BE2C (cell line): ENCODE data around the gene ESRRB. TPM values are rescaled to one million over a fixed set of nuclear protein-coding genes. Genes with fewer than 3 reads are reported as not detected.

ENCODE experiments used
- DNase-seq: peaks from one replicate; pipeline ENCODE4 v3.0.0-alpha.2; 2020
- H3K27me3 ChIP-seq: fragments of 250-450 bp; sonication (Bioruptor Pico); 2 replicates; pipeline ENCODE4 v1.5.1; 2020; ENCODE audit warnings: mild to moderate bottlenecking
- H3K36me3 ChIP-seq: fragments of 250-450 bp; sonication (Bioruptor Pico); 2 replicates; pipeline ENCODE4 v1.5.1; 2020; ENCODE audit warnings: mild to moderate bottlenecking
- H3K4me1 ChIP-seq: fragments of 250-450 bp; sonication (Bioruptor Pico); 2 replicates; pipeline ENCODE4 v1.5.1; 2020
- H3K4me3 ChIP-seq: 2 replicates; pipeline ENCODE4 v1.5.1; 2011; ENCODE audit warnings: low read depth, low read length
- H3K9me3 ChIP-seq: fragments of 250-450 bp; sonication (Bioruptor Pico); 2 replicates; pipeline ENCODE4 v1.5.1; 2020
- CTCF ChIP-seq: IDR thresholded peaks from 2 replicates; pipeline ENCODE4 v1.5.1; 2012; ENCODE audit warnings: mild to moderate bottlenecking, low read depth, low read length
- polyA plus RNA-seq: library from polyadenylated mRNA; unstranded; fragments of >200 nt; gene quantifications from one replicate; pipeline ENCODE4 v1.2.1, GENCODE V29; 2012; ENCODE audit warnings: low read depth, missing spikeins; ENCODE audit not compliant: insufficient read length, insufficient read depth

Gene ESRRB
- 0.42 TPM for polyA plus RNA-seq

DNA sequence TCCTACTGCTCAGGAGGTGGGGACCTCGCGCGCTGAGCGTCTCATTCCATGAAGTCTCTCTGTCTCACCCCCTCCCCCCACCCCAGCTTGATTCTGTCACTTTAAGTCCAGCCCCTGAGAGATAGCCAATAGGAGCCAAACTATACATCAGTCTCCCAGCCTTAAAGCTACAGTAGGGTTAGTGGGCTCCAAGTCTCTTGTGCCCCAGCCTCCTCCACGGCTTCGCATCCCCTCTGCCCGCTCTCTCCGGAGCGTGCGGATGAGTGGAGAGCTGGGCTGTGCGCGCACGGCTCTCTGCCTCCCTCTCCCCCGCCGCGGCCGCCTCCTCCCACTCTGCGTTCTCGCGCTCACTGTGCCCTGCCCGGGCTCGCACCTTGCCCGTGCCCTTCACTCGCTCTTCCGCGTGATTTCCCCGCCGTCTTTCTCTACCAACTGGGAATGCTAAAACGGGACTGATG lies at the start of gene ESRRB:
Gene ESRRB (plus strand): TSS at position 191 of the 458 bp plus-strand sequence. CDS start 265 bp downstream, at position 456.
- Histone ChIP-seq H3K4me1 (peaks cover under 1% of the 10 kb centered on the region), H3K36me3 (no peaks in the 10 kb centered on the region), H3K27me3 (peaks cover 88% of the 10 kb centered on the region), H3K9me3 (no peaks in the 10 kb centered on the region), H3K4me3 (no peak within 1 kb of the TSS; the same call in 1 of the 2 replicates)
- TF ChIP-seq CTCF: no peak
- DNase-seq: no peak

DNA sequence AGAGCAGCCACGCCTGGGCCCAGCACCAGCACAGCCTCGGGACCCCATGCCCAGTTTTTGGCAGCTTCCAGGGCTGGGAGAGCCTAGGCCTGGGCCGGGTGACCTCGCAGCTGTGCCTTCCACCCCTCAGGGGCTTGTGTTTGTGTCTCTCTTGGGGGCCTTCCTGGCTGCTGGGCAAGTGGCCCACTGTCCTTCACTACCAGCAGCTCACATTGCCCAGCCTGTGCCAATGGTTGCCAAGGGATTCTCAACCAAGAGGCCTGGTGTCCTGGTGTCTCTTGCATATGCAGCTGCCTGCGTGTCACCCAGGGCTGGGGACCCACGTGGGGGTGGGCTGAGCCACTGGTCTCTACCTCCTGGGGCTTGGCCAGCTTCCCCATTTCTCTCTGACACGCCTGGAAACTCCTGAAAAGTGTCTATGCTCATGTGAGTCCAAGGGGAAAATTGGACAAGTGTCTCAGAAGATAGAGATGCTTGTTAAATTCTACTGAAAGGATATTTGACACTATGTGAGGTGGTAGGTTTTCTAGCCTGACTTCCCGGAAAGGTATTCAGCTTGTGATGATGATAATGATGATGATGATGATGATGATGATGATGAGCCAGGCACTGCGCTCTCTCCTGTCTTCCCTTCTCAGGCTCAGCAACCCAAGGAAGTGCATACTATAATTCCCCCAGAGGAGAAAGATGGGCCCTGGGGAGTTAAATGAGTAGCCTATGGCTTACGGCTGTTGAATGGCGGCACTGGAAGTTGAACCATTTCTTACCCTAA lies 48.8 kb upstream of the ESRRB start:
- no peak overlapping the region for H3K4me3 ChIP-seq

DNA sequence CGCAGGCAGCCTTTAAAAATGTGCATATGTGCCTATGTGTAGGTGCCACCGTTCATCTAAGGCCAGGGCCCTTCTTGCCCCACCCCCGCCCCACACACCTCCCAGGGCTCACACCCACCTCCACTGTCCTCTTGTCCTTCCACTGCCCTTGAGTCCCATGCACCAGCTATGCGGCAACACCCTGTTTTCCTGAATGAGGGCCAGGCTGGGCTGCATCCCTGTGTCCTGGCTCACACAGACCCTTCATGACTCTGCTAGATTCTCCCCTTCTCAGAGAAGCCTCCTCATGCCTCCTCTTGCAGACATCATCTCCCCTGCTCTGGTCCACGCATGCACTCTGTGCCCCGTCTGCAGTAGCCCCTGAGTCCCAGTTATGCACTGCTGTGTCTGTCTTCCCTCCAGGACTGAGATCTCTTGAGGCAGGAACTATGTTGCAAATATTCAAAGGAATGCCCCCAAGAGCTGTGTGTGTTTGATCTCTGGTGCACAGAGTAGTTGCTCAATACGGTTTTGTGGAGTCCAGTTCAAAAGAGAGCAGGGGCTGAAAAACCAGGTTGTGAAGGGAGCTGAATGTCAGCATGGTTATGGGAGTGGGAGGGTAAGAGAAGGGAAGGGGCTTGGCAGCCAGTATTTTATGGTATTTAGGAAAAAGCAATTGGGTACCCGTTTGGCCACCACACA lies 47.3 kb upstream of the ESRRB start:
- Histone ChIP-seq H3K4me1 (no peaks in the 10 kb centered on the region), H3K36me3 (no peaks in the 10 kb centered on the region), H3K9me3 (no peaks in the 10 kb centered on the region), H3K4me3 (no peak overlapping the region), H3K27me3 (peaks cover 79% of the 10 kb centered on the region)
- TF ChIP-seq CTCF: no peak
- DNase-seq: no peak

More for the DNA sequence above, 48.8 kb upstream of the ESRRB start:
- H3K9me3 ChIP-seq: no peaks in the 10 kb centered on the region
- no peaks in the 10 kb centered on the region for H3K4me1 ChIP-seq
- H3K36me3 ChIP-seq: no peaks in the 10 kb centered on the region
- TF ChIP-seq CTCF: no peak
- peaks cover 91% of the 10 kb centered on the region for H3K27me3 ChIP-seq
- DNase-seq: no peak

GRCh38 chr14:76329154-76329928 lies 46.6 kb upstream of the ESRRB start:
- peaks cover 73% of the 10 kb centered on the region for H3K27me3 ChIP-seq
- H3K4me1 ChIP-seq: no peaks in the 10 kb centered on the region
- DNase-seq: no peak
- H3K4me3 ChIP-seq: no peak overlapping the region
- H3K9me3 ChIP-seq: no peaks in the 10 kb centered on the region
- TF ChIP-seq CTCF: no peak
- no peaks in the 10 kb centered on the region for H3K36me3 ChIP-seq

- no peaks in the 10 kb centered on the region for H3K4me1 ChIP-seq
- peaks cover 76% of the 10 kb centered on the region for H3K27me3 ChIP-seq
- H3K4me3 ChIP-seq: no peak overlapping the region
- TF ChIP-seq CTCF: no peak
- no peaks in the 10 kb centered on the region for H3K36me3 ChIP-seq
- DNase-seq: no peak
- H3K9me3 ChIP-seq: no peaks in the 10 kb centered on the region
Measured at GRCh38 chr14:76329951-76330350, 46.0 kb upstream of the ESRRB start.
